Neural cell (in vitro differentiated cells): ENCODE data around the gene CNKSR2.

ENCODE experiments used
- EP300 ChIP-seq: fragments of 450-650 bp; conservative IDR thresholded peaks from 2 replicates; pipeline ENCODE4 v1.6.1; 2014; ENCODE audit warnings: antibody characterized with exemption, mild to moderate bottlenecking, moderate library complexity; ENCODE audit not compliant: poor library complexity, severe bottlenecking
- EZH2 ChIP-seq: fragments of 200-600, 300-800 bp; shearing (Covaris generic), sonication (generic); IDR thresholded peaks from 2 replicates; pipeline ENCODE4 v1.6.1; 2014; ENCODE audit warnings: antibody characterized with exemption, low read length, borderline replicate concordance, mild to moderate bottlenecking; ENCODE audit not compliant: insufficient read depth, poor library complexity, severe bottlenecking
- MXI1 ChIP-seq: fragments of 450-650 bp; conservative IDR thresholded peaks from 2 replicates; pipeline ENCODE4 v1.6.1; 2014; ENCODE audit warnings: antibody characterized with exemption, mild to moderate bottlenecking; ENCODE audit not compliant: poor library complexity, severe bottlenecking
- POLR2AphosphoS5 ChIP-seq: IDR thresholded peaks from 2 replicates; pipeline ENCODE4 v1.6.1; 2012
- TAF1 ChIP-seq: IDR thresholded peaks from 2 replicates; pipeline ENCODE4 v1.6.1; 2012; ENCODE audit warnings: low read depth
- TF ChIP-seq, protein P1 (sequence below): fragments of 450-650 bp; IDR thresholded peaks from 2 replicates; pipeline ENCODE4 v1.5.1; 2014; ENCODE audit warnings: antibody characterized with exemption, mild to moderate bottlenecking, moderate library complexity; ENCODE audit not compliant: poor library complexity, severe bottlenecking

DNA sequence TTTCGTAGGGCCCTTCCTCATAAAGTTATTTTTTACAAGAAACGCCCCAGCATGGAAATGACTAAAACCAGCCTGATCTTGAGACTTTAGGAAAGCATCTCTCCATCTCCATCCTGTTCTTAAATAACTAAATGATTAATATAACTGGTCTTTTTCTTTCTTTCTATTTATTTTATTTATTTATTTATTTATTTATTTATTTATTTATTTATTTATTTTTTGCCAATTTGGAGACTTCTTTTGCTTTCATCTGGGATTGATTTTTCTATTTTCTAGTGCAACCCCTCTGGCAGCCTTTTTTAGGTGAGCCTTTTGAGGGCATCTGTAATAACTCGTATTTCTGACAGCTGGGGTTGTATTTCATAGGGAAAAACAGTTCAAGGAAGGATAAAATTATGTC, 285.1 kb downstream of the CNKSR2 start:
- TF ChIP-seq MXI1 (no peak), POLR2AphosphoS5 (no peak), EZH2 (no peak), TAF1 (no peak), EP300 (no peak)
- TF ChIP-seq, protein P1, sequence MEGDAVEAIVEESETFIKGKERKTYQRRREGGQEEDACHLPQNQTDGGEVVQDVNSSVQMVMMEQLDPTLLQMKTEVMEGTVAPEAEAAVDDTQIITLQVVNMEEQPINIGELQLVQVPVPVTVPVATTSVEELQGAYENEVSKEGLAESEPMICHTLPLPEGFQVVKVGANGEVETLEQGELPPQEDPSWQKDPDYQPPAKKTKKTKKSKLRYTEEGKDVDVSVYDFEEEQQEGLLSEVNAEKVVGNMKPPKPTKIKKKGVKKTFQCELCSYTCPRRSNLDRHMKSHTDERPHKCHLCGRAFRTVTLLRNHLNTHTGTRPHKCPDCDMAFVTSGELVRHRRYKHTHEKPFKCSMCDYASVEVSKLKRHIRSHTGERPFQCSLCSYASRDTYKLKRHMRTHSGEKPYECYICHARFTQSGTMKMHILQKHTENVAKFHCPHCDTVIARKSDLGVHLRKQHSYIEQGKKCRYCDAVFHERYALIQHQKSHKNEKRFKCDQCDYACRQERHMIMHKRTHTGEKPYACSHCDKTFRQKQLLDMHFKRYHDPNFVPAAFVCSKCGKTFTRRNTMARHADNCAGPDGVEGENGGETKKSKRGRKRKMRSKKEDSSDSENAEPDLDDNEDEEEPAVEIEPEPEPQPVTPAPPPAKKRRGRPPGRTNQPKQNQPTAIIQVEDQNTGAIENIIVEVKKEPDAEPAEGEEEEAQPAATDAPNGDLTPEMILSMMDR, result no peak
